ENCODE results near the gene E2F4. TPM values are rescaled to one million over a fixed set of nuclear protein-coding genes. Genes with fewer than 3 reads are reported as not detected.

The E2F4 gene
- total and polyA plus RNA-seq, 2 of the 8 experiments (the other 6 are each of a cell fraction or from before 2014, with no cell fraction given) = 79.9 to 157 TPM

- Histone ChIP-seq H3K14ac (ENCODE audit: insufficient read length) (no peak overlapping the region), H2AFZ (ENCODE audit: low read length) (no peak overlapping the region), H2BK15ac (ENCODE audit: low read length) (no peak overlapping the region), H3K79me2 (ENCODE audit: control insufficient read depth in 1 of 2, insufficient read depth in 2 of 2, low read length in 2 of 2) (no peaks in the 10 kb centered on the region), H2BK120ac (replicated peaks; ENCODE audit: low read depth, low read length) (no peak overlapping the region), H3K9me3 (ENCODE audit: insufficient read depth in 2 of 2, low read depth in 1 of 2, low read length in 1 of 2) (no peaks in the 10 kb centered on the region), H2BK5ac (ENCODE audit: low read depth, low read length) (no peak overlapping the region), H4K8ac (ENCODE audit: extremely low read depth, insufficient read depth, low read length) (no peak overlapping the region), H3K9ac (replicated peaks in 1 of 4; ENCODE audit: extremely low read depth in 1 of 4, low read depth in 3 of 4, low read length in 3 of 4) (no peak overlapping the region), H3K4me1 (replicated peaks in 1 of 4; ENCODE audit: control insufficient read depth in 3 of 4, insufficient read depth in 4 of 4, low read length in 3 of 4) (no peaks in the 10 kb centered on the region; a peak in 2 of 7 replicates), H2BK20ac (ENCODE audit: low read length) (no peak overlapping the region), H4K91ac (replicated peaks; ENCODE audit: insufficient read length, low read length) (no peak overlapping the region), H4K20me1 (replicated peaks in 1 of 2; ENCODE audit: control insufficient read depth in 1 of 2, insufficient read depth in 2 of 2, low read length in 2 of 2) (peaks cover 0 to 18% of the 10 kb centered on the region in 2 experiments), H3K36me3 (ENCODE audit: control insufficient read depth in 2 of 4, insufficient read depth in 4 of 4, low read length in 3 of 4) (peaks cover 19 to 45% (median 36%) of the 10 kb centered on the region in 4 experiments; a peak in 7 of 8 replicates), H3K23ac (ENCODE audit: insufficient read length) (no peak overlapping the region), H3K79me1 (ENCODE audit: low read depth, low read length) (peaks cover 4% of the 10 kb centered on the region), H2AK5ac (ENCODE audit: low read depth, low read length) (no peak overlapping the region), H3K4me2 (ENCODE audit: insufficient read depth in 1 of 2, low read depth in 2 of 2, low read length in 2 of 2) (no peak overlapping the region), H3K27me3 (replicated peaks in 1 of 4; ENCODE audit: control insufficient read depth in 3 of 4, extremely low read depth in 1 of 4, insufficient read depth in 3 of 4, low read length in 3 of 4) (no peaks in the 10 kb centered on the region), H3K18ac (ENCODE audit: extremely low read depth, low read length) (no peak overlapping the region), H3K4me3 (ENCODE audit: extremely low read depth in 1 of 4, insufficient read depth in 2 of 4, low read depth in 3 of 4, low read length in 4 of 4) (no peak overlapping the region), H4K5ac (ENCODE audit: insufficient read length, low read depth, low read length) (no peak overlapping the region), H3K23me2 (ENCODE audit: low read depth, low read length) (no peaks in the 10 kb centered on the region), H3K4ac (replicated peaks; ENCODE audit: insufficient read length, low read depth, low read length) (no peak overlapping the region), H3K27ac (ENCODE audit: low read depth, low read length) (no peak overlapping the region), H2BK12ac (ENCODE audit: low read depth, low read length) (no peak overlapping the region), H3K56ac (replicated peaks; ENCODE audit: insufficient read length, low read depth, low read length) (no peak overlapping the region)
- ChIA-PET CTCF (ENCODE audit: partially characterized antibody) (interaction anchor here (0.6 to 2.9 kb wide), 4 partner anchors 12 to 264 kb away, joined by 3 to 12 read pairs (median 4); partner anchors contain the start of genes ELMO3 and FHOD1), POLR2A (ENCODE audit: partially characterized antibody) (interaction anchor here (0.7 to 11.2 kb wide), 7 partner anchors 13 to 187 kb away, joined by 3 to 111 read pairs (median 3); partner anchors contain the start of genes ELMO3, FHOD1 and SLC9A5)
- DNase-seq (ENCODE audit: low read depth in 1 of 2, low spot score in 2 of 2) (no peak), FAIRE-seq (no peak)
- 93% methylated on average over 6 of the region's 10 CpGs; no CpG with 5 or more reads in 1 of the 2 experiments for WGBS, 2 experiments (ENCODE audit: extremely low coverage in 1 of 2, insufficient coverage in 1 of 2, insufficient read length in 1 of 2, insufficient replicate concordance in 2 of 2, low coverage in 1 of 2, low lambda C conversion rate in 2 of 2, missing lambda C conversion rate in 1 of 2)
- TF ChIP-seq SUZ12 (IDR thresholded peaks at IDR 0.05; ENCODE audit: low read length) = no peak
- no peak for TF ChIP-seq TAF1 (IDR thresholded peaks at IDR 0.05; ENCODE audit: low read depth, low read length)
- TF ChIP-seq JUN (IDR thresholded peaks at IDR 0.05; ENCODE audit: low read depth, low read length) = no peak
- TF ChIP-seq HDAC2 (IDR thresholded peaks at IDR 0.05; ENCODE audit: borderline replicate concordance in 1 of 2, low read depth in 2 of 2, low read length in 2 of 2) = no peak
- TF ChIP-seq TCF12 (IDR thresholded peaks at IDR 0.05; ENCODE audit: low read depth, low read length) = no peak
- TF ChIP-seq EGR1 (IDR thresholded peaks at IDR 0.05; ENCODE audit: borderline replicate concordance, low read depth, low read length) = no peak
- TF ChIP-seq CBX5 (IDR thresholded peaks at IDR 0.05; ENCODE audit: low read depth, low read length) = no peak
- TF ChIP-seq CEBPB (IDR thresholded peaks at IDR 0.05; ENCODE audit: low read depth, low read length) = no peak
- TF ChIP-seq SP2 (IDR thresholded peaks at IDR 0.05; ENCODE audit: low read length) = no peak
- no peak for TF ChIP-seq JUND (IDR thresholded peaks at IDR 0.05; ENCODE audit: low read length)
- TF ChIP-seq NRF1 (IDR thresholded peaks at IDR 0.05; ENCODE audit: low read depth, low read length) = no peak
- TF ChIP-seq KDM5A (IDR thresholded peaks at IDR 0.05; ENCODE audit: low read length) = no peak
- TF ChIP-seq, protein P1, sequence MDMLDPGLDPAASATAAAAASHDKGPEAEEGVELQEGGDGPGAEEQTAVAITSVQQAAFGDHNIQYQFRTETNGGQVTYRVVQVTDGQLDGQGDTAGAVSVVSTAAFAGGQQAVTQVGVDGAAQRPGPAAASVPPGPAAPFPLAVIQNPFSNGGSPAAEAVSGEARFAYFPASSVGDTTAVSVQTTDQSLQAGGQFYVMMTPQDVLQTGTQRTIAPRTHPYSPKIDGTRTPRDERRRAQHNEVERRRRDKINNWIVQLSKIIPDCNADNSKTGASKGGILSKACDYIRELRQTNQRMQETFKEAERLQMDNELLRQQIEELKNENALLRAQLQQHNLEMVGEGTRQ (IDR thresholded peaks at IDR 0.05; ENCODE audit: low read length) = no peak
- no peak for TF ChIP-seq FOSL1 (IDR thresholded peaks at IDR 0.05; ENCODE audit: insufficient read depth, low read depth, low read length)
Observed at GRCh38 chr16:67234180-67234597, 42.2 kb downstream of the E2F4 start.
